Stimulated activated CD4-positive, alpha-beta T cell treated with anti-CD3 and anti-CD28 coated beads, Interleukin-2, amount 100 ng/mL, for 4 hours (primary cell): ENCODE results near the gene EFTUD2.
"Not testable (repeated sequence)": the region's sequence is repeated elsewhere in the genome, so short reads cannot be mapped to it uniquely, and the experiment has no call there.

Source experiments
- DNase-seq: peaks from one replicate; pipeline ENCODE4 v3.0.0-alpha.2; 2020; ENCODE audit warnings: low read depth

EFTUD2 gene

GRCh38 chr17:44899074-44899782 is at the start of gene EFTUD2:
Gene EFTUD2 (minus strand): TSS chr17:44899445. CDS start chr17:44894521, 4,924 bp downstream.
- DNase-seq: peak; percentile 88

- DNase-seq: no peak
Measured at GRCh38 chr17:44948315-44948795, 49.1 kb upstream of the EFTUD2 start.

- DNase-seq: peak; percentile 80
Measured at GRCh38 chr17:44947461-44948314, 48.4 kb upstream of the EFTUD2 start, which contains the start of gene KIF18B. Gene KIF18B (minus strand): TSS chr17:44947773. CDS start chr17:44936344, 11,429 bp downstream.

- DNase-seq: not testable (repeated sequence)
Measured at GRCh38 chr17:44945652-44946051, 46.4 kb upstream of the EFTUD2 start.

DNA sequence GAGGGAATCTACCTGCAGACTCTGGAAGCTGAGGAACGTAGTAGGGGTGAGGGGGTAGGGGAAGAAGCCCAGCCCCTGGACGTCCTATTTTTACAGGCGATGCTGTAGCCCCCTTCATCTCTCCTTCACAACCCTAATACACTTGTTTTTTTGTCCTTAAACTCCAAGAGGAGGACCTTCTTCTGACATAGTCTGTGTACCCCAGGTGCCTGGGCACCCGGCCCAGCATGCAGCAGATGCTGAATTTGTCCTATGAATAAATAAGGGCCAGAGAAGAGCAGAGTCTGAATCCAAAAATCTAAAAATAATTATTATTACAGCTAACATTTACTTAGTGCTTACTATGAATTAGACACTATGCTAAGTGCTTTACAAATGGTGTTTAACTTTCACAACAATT is 43.2 kb upstream of the EFTUD2 start:
- no peak for DNase-seq

DNA sequence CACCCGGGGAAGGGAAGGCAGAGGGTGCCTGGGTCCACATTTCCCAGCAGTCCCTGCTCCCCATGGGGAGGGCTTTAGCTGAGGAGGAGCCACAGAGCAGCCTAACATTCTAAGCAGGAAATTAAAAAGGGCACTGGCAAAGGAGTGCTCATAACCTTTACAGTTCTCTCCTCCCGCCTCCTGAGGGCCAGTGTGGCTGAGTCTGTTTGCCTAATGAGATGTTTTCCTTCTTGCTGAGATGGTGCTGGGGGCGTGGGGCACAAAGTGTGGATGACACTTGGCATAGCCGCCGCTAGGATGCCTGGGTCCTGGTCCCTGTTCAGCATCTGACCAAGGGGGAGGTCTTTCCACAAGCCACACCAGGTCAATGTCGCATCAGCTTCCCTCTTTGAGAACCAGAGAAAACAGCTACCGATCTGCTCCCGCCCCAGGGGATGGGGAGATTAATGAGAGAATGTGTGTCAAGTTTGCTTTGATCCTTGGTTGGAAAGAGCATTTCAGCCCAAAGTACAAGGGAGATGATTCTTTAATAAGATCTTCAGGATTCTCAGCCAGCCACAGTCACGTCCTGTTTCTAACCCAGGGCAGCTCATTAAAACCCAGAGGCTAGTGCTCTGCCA is 42.6 kb upstream of the EFTUD2 start:
- no peak for DNase-seq

- no peak for DNase-seq
Measured at GRCh38 chr17:44940768-44941167, 41.5 kb upstream of the EFTUD2 start.

GRCh38 chr17:44940317-44940716 is 41.1 kb upstream of the EFTUD2 start:
- no peak for DNase-seq

DNA sequence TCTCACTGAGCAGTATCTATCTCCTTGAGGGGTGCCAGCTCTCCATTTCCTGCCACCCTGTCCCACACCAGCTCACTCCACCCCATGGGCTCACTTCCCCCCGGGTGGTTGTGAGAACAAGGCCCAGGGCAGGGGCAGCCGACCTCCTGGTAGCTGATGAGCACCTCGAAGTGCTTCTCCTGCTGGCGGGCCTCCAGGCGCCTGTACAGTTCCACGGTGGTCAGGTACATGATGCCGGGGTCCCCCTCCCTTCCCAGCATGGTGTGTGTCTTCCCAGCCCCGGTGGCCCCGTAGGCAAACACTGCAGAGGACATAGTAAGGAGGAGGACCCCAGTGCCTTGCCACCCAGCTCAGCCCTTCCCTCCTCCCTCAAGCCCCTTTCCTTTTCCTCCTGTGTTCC is 35.9 kb upstream of the EFTUD2 start:
- no peak for DNase-seq

- no peak for DNase-seq
Measured at GRCh38 chr17:44934745-44935105, 35.5 kb upstream of the EFTUD2 start.

DNA sequence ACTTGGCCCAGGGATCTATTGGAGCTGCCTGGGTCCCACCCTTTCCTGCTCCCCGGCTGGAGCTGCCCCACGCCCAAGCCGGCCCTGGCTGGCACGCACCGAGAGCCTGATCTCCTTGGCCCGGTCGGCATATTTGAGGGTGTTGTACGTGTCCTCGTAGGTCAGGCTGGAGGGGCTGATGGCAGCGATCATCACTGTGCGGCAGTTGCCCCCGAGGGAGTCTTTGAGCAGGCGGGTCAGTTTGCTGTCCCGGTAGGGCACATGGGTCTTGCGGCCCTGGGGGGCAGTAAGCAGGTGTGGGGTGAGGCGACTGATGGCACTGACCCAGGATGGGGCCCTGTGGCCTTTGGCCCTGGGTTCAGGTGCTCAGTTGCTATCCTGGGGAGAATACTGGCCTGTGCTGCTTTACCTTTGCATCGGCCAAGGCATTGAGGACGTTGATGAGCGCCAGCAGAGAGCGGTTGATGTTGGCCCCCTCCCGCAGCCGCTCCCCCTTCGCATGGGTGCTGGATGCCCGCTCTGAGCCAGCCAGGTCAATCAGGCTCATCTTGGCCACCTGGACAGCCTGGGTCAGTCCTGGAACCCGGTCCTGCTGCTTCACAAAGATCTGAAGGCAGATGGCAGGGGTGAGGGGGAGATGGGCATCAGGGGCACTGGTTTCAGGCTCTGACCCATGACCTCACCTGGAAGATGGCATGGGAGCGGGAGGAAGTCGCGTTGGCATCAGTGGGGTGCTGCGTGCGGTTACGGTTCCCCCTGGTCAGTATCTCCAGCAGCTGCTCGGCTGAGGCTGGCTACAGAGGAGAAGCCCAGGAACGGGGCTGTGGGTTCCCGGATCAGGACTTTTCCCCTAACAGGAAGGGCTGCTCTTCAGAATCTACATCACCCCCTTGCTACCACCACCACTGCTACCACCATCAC is 34.8 kb upstream of the EFTUD2 start:
- no peak for DNase-seq

DNA sequence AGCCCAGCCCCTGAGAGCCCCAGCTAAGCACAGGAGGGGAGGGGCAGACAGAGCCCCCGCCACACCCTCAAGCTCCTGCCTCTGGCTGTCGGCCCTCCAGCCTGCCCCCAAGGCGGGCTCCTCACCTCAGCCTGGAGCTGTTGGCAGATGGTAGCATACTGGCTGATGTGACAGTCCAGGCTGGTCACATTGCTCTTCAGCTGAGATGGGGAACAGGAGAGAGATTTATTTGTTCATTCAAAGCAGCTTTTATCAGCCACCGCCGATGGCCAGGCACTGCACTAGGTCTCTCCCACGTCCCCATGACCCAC is 33.5 kb upstream of the EFTUD2 start:
- DNase-seq: no peak

DNA sequence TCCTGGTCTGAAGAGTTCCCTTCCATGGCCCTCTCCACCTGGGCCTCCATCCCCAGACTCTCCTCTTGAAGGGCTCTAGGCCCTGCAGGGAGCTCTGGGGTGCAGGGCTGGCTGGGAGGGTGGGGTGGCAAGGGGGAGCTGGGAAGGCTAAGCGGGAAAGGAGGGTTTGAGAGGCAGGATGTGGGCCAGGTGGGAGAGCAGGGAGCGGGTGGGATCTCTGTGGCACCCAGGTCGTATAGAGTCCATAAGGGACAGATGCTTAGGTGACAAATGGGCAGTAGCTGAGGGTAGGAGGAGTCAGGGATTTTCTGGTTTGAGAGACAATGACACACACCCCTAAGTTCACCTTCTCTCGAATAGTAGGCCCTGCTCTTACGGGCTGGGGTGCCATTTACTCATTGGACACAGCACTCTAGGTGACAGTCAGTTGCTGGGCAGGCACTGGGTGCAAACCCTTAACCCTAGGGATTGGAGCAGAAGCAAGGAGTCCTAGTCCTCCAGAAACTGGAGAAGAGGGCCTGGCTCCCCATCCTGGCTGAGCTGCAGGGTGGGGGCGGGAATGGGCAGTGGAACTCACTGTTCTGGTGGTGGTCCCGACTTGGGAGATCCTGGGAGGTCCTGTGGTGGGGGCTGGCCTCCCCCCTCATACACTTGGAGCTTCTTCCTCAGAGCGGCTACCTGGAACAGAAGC is 33.0 kb upstream of the EFTUD2 start:
- DNase-seq: no peak

GRCh38 chr17:44931376-44931775 is 32.1 kb upstream of the EFTUD2 start:
- no peak for DNase-seq

DNA sequence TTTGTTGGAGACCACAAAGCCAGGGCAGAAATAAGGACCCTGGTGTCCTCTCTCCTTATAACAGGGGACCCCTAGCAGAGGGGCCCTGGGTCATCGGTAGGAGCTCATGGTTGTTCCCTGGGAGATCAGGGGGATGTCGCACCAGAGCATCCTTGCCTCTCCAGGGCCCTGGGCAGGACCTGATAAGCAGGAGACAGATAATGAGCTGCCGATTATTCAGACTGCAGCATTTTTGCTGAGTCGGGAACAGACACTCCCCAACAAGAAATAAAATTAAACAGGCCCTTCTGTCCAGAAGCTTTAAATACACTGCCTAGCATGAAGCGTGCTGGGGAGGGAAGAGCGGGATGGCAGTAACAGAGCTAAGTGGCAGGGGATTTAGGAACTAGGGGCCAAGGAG is 31.4 kb upstream of the EFTUD2 start:
- no peak for DNase-seq

DNA sequence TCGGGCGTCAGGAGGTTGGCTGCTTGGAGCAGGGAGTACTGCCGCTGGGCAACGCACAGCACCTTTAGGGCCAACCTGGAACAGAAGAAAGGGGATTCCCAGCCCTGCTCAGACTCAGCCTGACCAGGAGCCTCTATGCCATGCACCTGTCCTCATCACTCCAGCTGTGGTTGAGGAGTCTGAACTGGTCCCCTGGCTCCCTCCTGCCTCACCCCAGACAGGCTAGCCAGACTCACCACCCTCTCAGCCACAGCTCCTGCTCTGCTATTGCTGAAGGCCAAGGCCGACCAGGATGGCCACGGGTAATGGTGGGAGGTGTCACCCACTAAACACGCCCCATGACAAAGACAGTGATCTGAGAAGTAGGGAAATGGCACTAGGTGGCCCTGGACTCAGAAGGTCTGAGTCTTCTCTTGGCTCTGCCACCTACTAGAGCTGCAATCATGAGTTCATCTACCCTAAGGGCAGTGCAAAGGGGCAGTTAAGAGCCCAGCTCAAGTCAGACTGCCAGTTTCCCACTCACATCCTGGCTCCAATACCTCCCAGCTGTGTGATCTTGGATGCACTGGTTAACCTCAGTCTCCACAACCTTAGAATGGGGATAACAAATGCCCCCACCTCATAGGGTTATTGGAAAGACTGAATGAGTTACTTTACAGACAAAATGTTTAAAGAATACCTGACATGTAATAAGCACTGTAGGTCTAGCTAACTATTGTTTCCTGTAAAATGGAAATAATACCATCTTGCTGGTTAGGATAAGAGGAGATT is 29.9 kb upstream of the EFTUD2 start:
- DNase-seq: no peak

DNA sequence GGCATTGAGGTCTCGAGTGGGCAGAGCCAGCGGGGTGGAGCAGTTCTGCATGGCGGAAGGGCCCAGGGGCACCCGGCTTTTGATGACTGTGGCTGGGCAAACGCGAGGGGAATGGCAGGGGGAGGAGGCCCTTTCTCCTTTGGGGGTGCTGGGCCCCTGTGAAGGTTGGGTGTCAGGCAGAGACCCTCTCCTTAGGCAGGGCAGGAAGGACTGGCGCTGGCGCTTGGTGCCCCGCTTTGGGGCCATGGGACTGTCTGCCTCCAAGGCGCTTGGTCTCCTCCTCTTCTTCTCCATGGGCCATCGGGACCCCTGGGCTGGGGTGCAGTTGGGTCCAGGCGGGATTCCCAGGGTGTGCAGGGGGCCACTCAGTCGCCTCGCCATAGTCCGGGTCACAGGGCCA is 28.9 kb upstream of the EFTUD2 start:
- DNase-seq: no peak

DNA sequence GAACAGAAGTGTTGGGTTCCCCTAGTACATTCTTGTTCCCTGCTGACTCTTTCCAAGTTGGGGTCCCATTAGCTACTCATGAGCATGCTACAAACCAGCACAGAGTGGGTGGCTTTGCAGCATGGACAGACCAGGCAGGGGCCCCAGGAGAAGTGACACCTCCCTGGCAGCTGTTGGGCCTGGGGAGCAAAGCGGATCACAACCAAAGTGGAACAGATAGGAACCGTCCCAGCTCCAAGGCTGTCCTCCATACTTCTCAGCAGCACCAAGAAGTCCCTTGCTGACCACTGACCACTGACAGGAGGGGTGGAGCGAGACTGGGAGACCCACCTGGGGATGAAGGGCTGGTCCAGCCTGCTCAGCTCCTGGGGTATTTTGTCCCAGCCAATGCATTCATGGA is 28.5 kb upstream of the EFTUD2 start:
- DNase-seq: no peak

GRCh38 chr17:44926821-44927525 is 27.7 kb upstream of the EFTUD2 start:
- DNase-seq: no peak
